Hematopoietic multipotent progenitor cell treated with erythropoietin and hydrocortisone succinate and interleukin-3 and kit ligand, for 6 days (in vitro differentiated cells): Measurements from ENCODE around the gene SMG6.

Experiments
- DNase-seq: peaks from one replicate; pipeline ENCODE4 v3.0.0-alpha.2; 2015

Gene SMG6

GRCh38 chr17:2056206-2057174 is 247.1 kb downstream of the SMG6 start:
- peak; percentile 46 for DNase-seq

- no peak for DNase-seq
Measured at GRCh38 chr17:2055292-2056205, 248.0 kb downstream of the SMG6 start.

DNA sequence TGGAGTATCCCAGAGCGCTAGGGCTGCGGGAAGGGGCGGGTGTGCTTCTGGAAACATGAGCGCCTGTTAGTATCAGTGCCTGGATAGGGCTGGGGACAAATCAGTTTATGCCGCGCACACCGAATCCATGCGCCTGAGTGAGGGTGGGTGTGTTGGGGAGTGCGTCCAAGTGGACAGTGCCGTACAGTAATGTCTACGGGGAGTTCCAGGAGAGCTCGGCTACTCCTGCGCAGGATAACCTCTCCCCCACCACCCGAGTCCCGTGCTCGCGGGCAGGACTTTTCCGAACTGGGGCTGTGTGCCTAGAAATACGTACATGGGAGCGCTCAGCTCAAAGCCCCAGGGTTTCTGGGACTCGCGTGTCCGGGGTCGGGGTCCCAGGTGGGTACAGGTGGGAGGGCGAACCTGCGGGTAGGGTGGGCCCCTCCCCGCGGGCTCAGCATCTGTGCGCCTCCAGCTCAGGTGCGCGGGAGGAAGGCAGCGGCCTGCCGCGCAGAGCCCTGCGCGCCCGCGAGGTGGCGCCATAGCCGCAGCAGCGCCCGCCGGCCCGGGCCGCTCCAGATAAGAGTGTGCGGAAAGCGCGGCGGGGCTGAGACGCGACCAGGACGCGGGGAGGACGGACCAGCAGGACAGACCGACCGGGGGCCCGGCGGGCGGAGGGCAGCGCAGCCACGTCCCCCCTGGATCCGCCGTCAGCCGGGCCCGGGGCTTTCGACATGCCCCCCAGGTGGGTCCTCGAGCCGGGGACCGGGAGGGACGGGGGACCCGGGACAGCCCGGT is 248.9 kb downstream of the SMG6 start, which contains the start of gene HIC1:
TSS of gene HIC1 (plus strand) at position 592 of the 780 bp plus-strand sequence. CDS start 1,588 bp downstream, outside the sequence.
- peak; percentile 80 for DNase-seq

DNA sequence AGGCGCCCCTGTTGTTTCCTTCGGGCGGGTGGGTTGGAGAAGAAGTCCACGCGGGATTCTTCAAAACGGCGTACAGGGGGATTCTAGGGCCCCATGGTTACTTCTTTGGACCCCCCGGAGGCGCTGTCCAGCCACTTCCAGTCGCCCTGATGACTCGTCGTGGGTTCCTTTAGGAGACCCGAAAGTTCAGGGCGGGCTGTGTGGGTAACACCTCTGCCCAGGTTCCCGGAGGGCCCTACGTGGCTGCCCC is 249.4 kb downstream of the SMG6 start:
- no peak for DNase-seq

DNA sequence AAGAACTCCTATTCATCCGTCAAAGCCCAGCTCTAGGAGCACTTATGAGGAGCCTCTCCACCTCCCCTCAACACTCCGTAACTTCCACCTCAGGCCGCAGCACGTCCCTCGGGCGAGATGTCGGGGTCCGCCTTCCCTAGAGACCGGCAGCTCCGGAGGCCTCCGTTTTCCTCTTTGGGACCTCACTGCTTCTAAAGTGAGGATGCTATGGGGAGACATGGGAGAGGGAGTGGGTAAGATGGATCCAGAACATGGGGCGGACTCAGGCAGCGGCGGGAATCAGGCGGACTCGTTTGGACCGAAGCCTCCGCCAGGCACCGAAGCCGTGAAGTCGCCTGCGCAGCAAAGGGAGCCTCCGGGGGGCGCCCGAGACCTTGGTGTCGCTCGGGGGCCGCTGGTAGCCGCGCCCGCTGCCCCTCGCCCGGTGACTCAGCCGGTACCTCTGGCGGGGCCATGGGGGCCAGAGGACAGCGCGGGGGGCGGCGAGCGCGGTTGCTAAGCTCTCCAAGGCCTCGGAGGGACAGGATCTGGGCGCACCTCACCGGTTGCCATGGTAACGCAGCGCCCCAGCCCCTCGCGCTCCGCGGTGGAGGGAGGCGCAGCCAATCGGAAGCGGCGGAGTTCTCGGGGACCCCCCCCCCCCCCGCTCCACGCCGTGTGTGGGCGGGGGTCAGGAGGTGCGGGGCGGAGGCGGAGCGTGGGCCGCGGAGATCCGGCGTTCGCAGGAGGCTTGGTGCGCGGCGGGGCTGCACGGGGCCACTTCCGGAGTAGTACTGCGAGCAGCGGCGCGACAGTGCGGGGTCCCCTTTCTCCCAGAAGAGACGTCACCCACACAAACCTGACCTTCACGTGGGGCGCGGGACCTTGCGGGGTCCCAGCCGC is 250.0 kb downstream of the SMG6 start:
- DNase-seq, result peak; percentile 81

- no peak for DNase-seq
Measured at GRCh38 chr17:2051933-2052559, 251.5 kb downstream of the SMG6 start.

DNA sequence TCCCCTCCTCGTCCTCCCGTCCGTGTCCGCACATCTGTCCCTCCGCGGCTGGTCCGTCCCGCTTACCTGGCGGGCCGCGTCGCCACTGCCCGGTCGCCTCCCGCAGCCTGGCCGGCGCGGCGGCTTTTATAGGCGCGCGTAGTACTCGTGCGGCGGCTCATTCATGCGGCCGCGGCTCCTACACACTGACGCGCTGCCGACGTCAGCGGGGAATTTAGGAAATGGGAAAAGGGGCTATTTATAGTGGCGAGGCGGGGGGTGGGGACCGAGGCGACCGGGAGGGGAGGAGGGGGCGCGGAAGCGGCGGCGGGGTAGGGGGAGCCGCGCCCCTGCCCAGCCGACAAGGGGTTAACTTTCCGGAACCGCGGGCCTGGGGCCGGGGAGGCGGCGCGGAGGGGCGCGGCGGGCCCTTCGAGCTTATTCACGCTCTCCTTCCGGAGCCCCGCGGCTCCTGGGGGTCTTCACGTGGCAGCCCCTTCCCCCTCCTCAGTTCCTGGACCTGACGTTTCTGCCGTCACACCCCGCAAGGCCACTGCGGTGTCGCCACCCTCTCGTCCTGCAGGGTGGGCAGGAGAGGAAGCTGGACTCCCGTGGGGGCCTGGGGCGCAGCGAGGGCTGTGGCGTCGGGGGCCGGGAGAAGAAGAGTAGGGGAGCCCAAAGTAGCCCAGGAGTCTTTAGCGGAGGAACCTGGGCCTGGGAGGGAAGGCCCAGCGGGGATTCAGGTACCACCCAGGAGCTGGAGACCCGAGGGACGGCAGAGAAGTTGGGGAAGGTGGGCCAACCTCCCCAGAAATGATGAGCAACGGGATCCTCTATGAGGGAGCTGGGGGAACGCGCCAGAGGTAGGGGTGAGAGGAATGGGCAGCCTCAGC is 252.3 kb downstream of the SMG6 start:
- DNase-seq, result peak; percentile 38

DNA sequence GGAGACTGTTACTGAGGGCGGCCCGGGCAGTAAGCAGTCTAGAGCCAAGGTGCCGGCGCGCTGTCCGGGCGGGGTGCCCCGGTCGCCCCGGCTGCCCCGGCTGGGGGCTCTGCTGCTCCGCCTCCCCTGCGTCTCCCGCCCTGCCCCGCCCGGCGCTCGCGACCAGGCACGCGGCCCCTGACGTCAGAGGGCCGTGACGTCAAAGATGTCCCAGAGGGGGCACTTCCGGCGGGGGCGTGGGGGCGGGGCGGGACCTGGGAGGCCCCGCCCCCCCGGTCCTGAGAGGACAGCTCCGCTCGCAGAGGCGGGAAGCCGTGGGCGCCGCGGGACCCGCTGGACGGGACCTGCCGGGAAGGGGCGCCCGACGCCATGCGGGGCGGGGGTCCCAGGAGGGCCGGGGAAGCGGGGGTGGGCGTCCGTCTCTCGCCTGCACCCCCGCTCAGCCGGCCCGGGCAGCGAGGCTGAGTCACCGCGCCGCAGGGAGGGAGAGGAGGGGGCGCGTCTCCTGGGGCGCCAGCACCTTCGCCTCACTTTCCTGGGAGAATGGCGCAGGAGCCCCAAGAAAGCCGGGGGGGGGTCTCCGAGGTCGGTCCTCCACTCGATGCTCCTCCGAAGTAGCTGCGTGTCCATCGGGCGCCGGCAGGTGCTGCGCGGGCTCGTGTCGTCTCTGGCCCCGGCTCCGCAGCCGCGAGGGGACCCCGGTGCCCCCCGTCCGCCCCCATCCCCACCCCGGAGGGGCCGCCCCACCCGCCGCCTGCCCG is 253.1 kb downstream of the SMG6 start:
- DNase-seq, result peak; percentile 69

GRCh38 chr17:2049333-2050299 is 254.0 kb downstream of the SMG6 start:
- peak; percentile 83 for DNase-seq

GRCh38 chr17:2048805-2049204 is 254.8 kb downstream of the SMG6 start:
- peak; percentile 9 for DNase-seq

DNA sequence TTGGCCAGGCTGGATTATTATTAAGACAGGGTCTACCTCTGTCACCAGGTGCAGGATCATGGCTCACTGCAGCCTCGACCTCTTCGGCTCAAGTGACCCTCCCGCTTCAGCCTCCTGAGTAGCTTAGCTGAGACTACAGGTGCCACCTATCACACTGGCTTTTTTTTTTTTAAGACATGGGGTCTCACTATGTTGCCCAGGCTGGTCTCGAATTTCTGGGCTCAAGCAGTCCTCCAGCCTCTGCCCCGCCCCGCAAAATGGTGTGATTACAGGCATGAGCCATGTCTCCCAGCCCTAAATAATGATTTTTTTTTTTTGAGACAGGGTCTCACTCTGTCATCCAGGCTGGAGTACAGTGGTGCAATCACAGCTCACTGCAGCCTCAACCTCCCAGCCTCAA is 256.0 kb downstream of the SMG6 start:
- no peak for DNase-seq

DNA sequence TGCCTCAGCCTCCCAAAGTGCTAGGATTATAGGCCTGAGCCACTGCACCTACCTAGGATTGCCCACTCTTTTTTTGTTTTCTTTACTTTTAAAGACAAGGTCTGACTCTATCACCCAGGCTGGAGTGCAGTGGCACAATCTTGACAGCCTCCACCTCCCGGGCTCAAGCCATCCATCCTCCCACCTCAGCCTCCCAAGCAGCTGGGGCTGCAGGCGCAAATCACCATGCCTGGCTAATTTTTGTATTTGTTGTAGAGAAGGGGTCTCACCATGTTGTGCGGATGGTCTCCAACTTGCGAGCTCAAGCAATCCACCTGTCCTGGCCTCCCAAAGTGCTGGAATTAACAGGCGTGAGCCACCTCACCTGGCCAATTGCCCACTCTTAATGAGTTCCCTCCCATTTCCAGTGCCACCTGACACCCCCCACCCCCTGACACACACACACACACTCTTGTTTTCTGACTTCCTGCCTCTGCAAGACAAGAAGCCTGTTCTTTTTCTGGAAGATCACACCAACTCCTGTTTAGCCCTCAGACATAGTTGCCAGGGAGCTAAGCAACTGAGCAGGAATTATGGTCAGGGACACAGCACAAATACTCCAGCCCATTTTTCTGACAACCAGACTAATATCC is 259.2 kb downstream of the SMG6 start:
- DNase-seq, result no peak

DNA sequence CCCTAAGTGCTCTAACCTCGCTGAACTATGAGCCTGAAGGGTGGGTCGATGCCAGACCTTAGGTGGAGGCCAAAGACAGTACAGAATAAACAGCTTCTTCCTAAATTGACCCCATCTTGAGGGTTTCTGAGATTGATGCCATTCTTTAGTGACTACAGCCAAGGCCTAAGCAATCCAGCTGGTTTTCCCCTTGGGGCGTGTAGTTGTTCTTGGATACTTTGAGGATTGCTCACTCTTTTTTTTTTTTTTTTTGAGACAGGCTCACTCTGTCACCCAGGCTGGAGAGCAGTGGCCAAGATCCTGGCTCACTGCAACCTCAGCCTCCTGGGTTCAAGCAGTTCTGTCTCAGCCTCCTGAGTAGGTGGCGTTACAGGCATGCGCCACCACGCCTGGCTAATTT is 259.8 kb downstream of the SMG6 start:
- no peak for DNase-seq

- DNase-seq, result peak; percentile 41
Measured at GRCh38 chr17:2042933-2043332, 260.7 kb downstream of the SMG6 start.

DNA sequence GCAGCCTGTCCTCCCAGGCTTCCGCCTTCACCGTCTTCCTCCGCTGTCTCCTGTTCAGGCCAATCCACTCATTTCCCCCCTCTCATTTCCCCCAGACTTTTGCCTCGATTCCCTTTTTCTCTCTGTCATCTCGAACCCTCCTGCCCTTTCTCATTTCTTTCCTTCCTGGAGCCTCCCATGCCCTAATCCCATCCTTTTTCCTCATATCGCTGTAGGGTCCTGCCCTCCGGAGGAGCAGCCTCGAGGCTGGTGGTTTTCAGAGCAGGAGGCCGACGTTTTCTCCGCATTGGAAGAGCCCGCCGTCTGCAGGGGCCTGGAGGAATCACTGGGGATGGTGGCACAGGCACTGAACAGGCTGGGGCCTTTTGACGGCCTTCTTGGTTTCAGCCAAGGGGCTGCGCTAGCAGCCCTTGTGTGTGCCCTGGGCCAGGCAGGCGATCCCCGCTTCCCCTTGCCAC is 261.2 kb downstream of the SMG6 start:
- DNase-seq, result peak; percentile 59

DNA sequence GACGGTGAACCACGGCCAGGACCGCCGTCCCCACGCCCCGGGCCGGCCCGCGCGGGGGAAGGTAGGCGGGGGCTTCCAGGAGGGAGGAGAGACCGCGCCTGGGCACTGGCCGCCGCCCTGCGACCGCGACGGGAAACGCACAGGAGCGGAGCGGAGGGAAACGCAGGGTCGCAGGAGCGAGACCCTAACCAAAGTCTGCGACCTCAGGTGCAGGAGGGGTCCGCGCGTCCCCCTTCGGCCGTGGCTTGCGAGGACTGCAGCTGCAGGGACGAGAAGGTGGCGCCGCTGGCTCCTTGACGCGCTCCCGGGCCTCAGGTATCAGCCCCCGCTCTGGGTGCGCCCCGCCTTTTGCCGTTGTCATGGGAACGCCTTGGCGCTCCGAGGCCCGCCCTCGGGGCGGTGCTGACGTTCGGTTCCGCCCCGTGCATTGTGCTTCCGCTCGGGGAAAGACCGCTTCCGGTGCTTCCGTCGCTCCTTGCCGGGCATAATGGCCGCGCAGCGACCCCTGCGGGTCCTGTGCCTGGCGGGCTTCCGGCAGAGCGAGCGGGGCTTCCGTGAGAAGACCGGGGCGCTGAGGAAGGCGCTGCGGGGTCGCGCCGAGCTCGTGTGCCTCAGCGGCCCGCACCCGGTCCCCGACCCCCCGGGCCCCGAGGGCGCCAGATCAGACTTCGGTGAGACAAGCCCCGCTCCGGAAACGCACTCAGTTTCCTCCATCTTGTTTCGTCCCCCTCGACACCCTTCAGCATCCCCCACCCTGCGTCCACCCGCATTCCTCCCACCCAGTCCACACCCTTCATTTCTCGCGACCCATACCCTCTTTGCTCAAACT is 261.8 kb downstream of the SMG6 start, which contains the start of gene OVCA2:
TSS of gene OVCA2 (plus strand) at position 462 of the 829 bp plus-strand sequence. CDS start at position 488, 26 bp downstream.
- peak; percentile 98 for DNase-seq
